Suppressor macrophage treated with lipopolysaccharide for 4 hours (primary cell): ENCODE data around the gene HNRNPA1L2.
A peak's percentile ranks its signal among the peaks of the same experiment; 100 is the strongest.
"Not testable (repeated sequence)": the region's sequence is repeated elsewhere in the genome, so short reads cannot be mapped to it uniquely, and the experiment has no call there.

Experiments used
- DNase-seq: peaks from one replicate; pipeline ENCODE4 v3.0.0-alpha.2; 2020

Gene HNRNPA1L2

DNA sequence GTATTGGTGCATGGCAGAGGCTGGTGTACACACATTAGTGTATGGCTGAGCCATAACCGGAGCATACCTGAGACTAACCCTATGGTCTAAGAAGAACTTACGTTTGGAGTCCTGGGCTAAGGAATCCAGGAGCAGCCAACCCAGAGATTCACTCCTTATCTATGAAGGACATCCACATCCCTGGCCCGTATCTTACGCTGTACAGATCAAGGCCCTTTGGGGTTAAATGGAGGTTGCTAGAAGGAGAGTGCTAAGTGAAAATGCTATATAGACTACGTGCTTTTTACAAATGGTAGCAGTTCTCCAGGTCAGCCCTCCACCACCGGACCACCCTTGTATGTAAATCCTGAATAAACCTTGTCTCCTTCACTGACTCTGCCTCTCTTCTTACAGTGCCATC lies 8.5 kb downstream of the HNRNPA1L2 start:
- no peak for DNase-seq

DNA sequence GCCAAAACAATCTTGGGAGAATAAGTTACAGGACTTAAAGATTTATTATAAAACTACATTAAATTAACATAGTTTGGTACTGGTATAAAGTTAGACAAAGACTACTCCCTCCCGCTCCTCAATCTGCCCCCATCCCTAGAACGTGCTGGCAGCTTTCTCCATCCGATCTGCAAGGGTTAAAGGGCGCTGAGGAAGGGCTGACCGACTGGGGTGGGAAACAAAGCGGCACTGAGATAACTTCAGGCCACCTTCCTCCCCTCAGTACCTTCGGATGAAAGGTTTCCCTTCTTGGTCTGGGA lies 9.6 kb downstream of the HNRNPA1L2 start:
- no peak for DNase-seq

GRCh38 chr13:52652196-52652979 lies 10.2 kb downstream of the HNRNPA1L2 start, which contains the start of gene SUGT1:
TSS of gene SUGT1 (plus strand) at chr13:52652836. CDS start at chr13:52652921, 85 bp downstream.
- peak; percentile 98 for DNase-seq

- no peak for DNase-seq
These were observed 10.7 kb downstream of the HNRNPA1L2 start for GRCh38 chr13:52652980-52653303.

- no peak for DNase-seq
These were observed 17.1 kb downstream of the HNRNPA1L2 start for GRCh38 chr13:52659340-52659739.

DNA sequence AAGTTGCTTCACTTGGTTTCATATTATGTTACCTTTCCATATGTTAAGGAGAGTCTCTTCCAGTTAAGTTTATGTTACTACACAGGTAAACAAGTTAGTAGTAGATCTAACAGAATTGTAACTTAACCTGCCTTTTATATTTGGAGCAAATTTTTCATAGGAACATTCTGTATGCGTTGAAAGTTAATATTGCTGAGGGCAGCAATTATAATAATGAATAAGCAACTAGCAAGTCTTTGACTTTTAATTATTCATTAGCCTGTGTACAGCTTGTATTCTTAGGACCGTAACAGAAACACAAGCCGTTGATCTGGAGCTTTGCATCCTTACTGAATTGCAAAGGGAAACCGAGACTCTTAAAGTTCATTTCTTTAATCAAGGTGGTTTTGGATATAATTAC lies 22.0 kb downstream of the HNRNPA1L2 start:
- DNase-seq, result no peak

DNA sequence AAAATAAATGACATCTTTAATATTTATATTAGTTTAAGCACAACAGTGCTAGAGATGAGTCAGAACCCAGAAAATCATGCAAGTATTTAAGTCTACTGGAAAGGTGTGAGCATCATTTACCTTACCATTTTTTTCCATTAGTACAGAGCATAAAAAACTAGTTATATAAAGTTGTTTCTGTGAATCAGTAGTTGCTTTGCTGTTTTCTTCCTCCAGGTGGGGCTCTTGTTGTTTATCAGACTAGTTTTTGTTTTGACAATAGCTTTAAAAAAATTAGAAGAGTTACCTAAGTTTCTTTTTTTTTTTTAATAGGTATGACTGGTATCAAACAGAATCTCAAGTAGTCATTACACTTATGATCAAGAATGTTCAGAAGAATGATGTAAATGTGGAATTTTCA lies 23.1 kb downstream of the HNRNPA1L2 start:
- peak; percentile 29 for DNase-seq

GRCh38 chr13:52669677-52670076 lies 27.4 kb downstream of the HNRNPA1L2 start:
- DNase-seq, result no peak

DNA sequence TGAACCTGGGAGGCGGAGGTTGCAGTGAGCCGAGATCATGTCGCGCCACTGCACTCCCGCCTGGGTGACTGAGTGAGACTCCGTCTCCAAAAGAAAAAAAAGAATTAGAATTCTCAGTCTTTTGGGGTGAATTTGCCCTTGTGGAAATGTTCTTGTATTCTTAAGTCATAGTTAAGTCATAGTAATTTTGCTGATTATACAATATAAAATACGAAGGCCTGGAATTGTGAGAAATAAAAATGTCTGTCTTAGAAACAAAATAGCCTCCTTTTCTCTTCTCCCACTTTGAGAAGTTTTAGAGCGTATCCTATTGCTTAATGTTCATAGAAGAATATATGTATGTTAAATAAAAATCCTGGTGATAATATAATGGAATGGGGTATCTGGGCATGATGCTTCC lies 28.5 kb downstream of the HNRNPA1L2 start:
- no peak for DNase-seq

DNA sequence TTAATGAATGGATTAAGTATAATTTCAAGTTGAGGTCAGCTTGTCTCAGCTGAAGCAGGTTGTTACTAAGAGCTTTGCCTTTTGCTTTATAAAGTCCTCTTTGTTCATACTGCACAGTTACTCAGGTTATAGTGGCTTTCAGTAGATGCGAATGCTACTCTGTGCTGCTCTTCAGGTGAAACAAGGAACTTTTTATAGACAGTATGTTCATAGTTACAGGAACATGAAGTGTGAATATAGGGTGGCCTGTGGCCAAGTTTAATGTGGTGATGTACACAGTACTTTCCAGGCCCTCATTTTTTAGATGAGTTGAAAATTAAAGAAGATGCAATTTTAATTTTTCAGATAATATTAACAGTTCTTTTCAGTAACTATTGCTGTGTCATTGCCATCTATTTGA lies 31.2 kb downstream of the HNRNPA1L2 start:
- no peak for DNase-seq

DNA sequence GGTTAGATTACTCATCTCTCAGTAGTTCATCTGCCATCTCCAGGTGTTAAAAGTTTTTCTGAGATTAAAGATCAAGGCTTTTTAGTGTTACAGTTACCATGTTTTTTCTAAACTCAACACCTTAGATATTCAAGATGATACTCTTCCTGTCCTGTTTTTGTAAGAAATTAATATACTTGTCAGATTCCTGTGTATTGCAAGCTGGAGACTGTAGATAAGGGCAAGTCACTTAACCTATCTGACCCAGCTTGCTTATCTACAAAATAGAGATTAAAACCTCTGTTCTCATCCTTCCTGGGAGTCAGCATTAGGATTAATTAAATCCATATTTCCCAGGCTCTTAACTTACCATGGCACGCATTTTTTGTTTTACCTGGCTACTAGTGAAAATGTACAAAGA lies 35.6 kb downstream of the HNRNPA1L2 start:
- DNase-seq, result no peak

- DNase-seq, result not testable (repeated sequence)
These were observed 43.6 kb downstream of the HNRNPA1L2 start for GRCh38 chr13:52685806-52686205.

DNA sequence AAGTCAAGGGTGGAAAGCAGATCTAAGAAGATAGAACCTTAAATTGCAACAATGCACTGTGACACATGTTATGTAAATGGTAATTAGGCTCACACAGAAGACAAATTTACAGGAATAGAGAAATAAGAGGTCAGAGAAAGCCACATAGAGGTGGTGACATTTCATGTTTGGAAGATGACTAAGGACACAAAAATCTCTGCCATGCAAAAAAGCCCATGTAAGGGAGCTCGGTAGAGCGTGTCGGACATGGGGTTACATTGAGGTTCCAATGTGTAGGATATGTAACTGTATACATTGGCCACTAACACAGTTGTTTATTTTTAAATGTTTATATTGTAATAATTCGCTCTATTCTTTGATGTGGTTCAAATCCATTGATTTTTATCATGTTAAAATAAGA lies 44.1 kb downstream of the HNRNPA1L2 start:
- DNase-seq, result no peak
